DOHH2 (cell line): ENCODE measurements around the gene KANK4.
"Not testable (repeated sequence)": the region's sequence is repeated elsewhere in the genome, so short reads cannot be mapped to it uniquely, and the experiment has no call there.

Source experiments
- H3F3A ChIP-seq: fragments of 200-600 bp; sonication (generic), shearing (Covaris generic); 2 replicates; pipeline ENCODE4 v1.6.0; 2016; ENCODE audit warnings: antibody characterized with exemption, mild to moderate bottlenecking; ENCODE audit not compliant: control insufficient read depth, insufficient read depth
- H3K27ac ChIP-seq: fragments of 200-600 bp; sonication (generic); 2 replicates; pipeline ENCODE4 v1.5.1; 2014; ENCODE audit warnings: low read depth, mild to moderate bottlenecking, low read length, moderate library complexity
- H3K27me3 ChIP-seq: fragments of 200-600 bp; sonication (generic); 2 replicates; pipeline ENCODE4 v1.6.1; 2014; ENCODE audit warnings: mild to moderate bottlenecking, low read length, mixed read lengths; ENCODE audit not compliant: control insufficient read depth
- H3K36me3 ChIP-seq: fragments of 200-600 bp; sonication (generic); 2 replicates; pipeline ENCODE4 v1.6.1; 2014; ENCODE audit warnings: mild to moderate bottlenecking, low read length, moderate library complexity, mixed read lengths; ENCODE audit not compliant: control insufficient read depth
- H3K4me1 ChIP-seq: fragments of 200-600 bp; sonication (generic); 2 replicates; pipeline ENCODE4 v1.6.1; 2014; ENCODE audit warnings: mild to moderate bottlenecking, low read length, mixed read lengths; ENCODE audit not compliant: control insufficient read depth
- H3K4me2 ChIP-seq: fragments of 200-600 bp; sonication (generic); 2 replicates; pipeline ENCODE4 v1.6.0; 2014; ENCODE audit warnings: mild to moderate bottlenecking, low read length, moderate library complexity
- H3K4me3 ChIP-seq: fragments of 200-600 bp; sonication (generic); 2 replicates; pipeline ENCODE4 v1.5.1; 2014; ENCODE audit warnings: mild to moderate bottlenecking, low read length, mixed read lengths
- H3K79me2 ChIP-seq: fragments of 200-600 bp; sonication (generic); 2 replicates; pipeline ENCODE4 v1.6.1; 2014; ENCODE audit warnings: mild to moderate bottlenecking, low read length, mixed read lengths; ENCODE audit not compliant: control insufficient read depth
- H3K9me2 ChIP-seq: fragments of 200-600 bp; sonication (generic); replicated peaks from 2 replicates; pipeline ENCODE4 v1.6.1; 2014; ENCODE audit warnings: mild to moderate bottlenecking, low read length, mixed read lengths; ENCODE audit not compliant: control insufficient read depth
- H3K9me3 ChIP-seq: fragments of 200-600 bp; sonication (generic); 2 replicates; pipeline ENCODE4 v1.6.1; 2014; ENCODE audit warnings: antibody characterized with exemption, low read length, mixed read lengths; ENCODE audit not compliant: control insufficient read depth, insufficient read depth
- H4K20me1 ChIP-seq: fragments of 200-600 bp; sonication (generic); 2 replicates; pipeline ENCODE4 v1.6.0; 2014; ENCODE audit warnings: low read depth, mild to moderate bottlenecking, antibody characterized with exemption, low read length, moderate library complexity; ENCODE audit not compliant: control insufficient read depth, insufficient read depth
- CTCF ChIP-seq: fragments of 200-600 bp; sonication (generic); IDR thresholded peaks from one replicate; pipeline ENCODE4 v1.5.1; 2014; ENCODE audit warnings: antibody characterized with exemption, mild to moderate bottlenecking, low read depth, low read length; ENCODE audit not compliant: poor library complexity, severe bottlenecking
- EZH2phosphoT487 ChIP-seq: fragments of 200-600 bp; sonication (generic); IDR thresholded peaks from 2 replicates; pipeline ENCODE4 v1.6.1; 2017; ENCODE audit warnings: borderline replicate concordance, mild to moderate bottlenecking, antibody characterized with exemption, low read length, moderate library complexity, mixed read lengths

KANK4 gene

GRCh38 chr1:62247391-62248168 lies 71.7 kb downstream of the KANK4 start:
- TF ChIP-seq CTCF = no peak
- TF ChIP-seq EZH2phosphoT487 = no peak
- H3K4me1 ChIP-seq = no peaks in the 10 kb centered on the region
- no peaks in the 10 kb centered on the region for H3K36me3 ChIP-seq
- no peaks in the 10 kb centered on the region for H3F3A ChIP-seq
- no peak overlapping the region for H3K4me3 ChIP-seq
- H3K27me3 ChIP-seq = no peaks in the 10 kb centered on the region
- H3K79me2 ChIP-seq = no peaks in the 10 kb centered on the region
- H4K20me1 ChIP-seq = no peaks in the 10 kb centered on the region
- no peaks in the 10 kb centered on the region for H3K9me2 ChIP-seq
- no peak overlapping the region for H3K4me2 ChIP-seq
- no peak overlapping the region for H3K27ac ChIP-seq
- H3K9me3 ChIP-seq = no peaks in the 10 kb centered on the region

GRCh38 chr1:62245201-62245600 lies 74.0 kb downstream of the KANK4 start:
- no peaks in the 10 kb centered on the region for H3K36me3 ChIP-seq
- no peaks in the 10 kb centered on the region for H3K4me1 ChIP-seq
- no peaks in the 10 kb centered on the region for H3K79me2 ChIP-seq
- H3K27me3 ChIP-seq = no peaks in the 10 kb centered on the region
- H3F3A ChIP-seq = no peaks in the 10 kb centered on the region
- H3K9me2 ChIP-seq = no peaks in the 10 kb centered on the region
- no peaks in the 10 kb centered on the region for H3K9me3 ChIP-seq
- H3K27ac ChIP-seq = no peak overlapping the region
- H4K20me1 ChIP-seq = no peaks in the 10 kb centered on the region
- H3K4me2 ChIP-seq = no peak overlapping the region
- H3K4me3 ChIP-seq = no peak overlapping the region
- TF ChIP-seq EZH2phosphoT487 (no peak), CTCF (no peak)

GRCh38 chr1:62244380-62244779 lies 74.9 kb downstream of the KANK4 start:
- not testable (repeated sequence) for H3K4me2 ChIP-seq, H3K27ac ChIP-seq, H3K79me2 ChIP-seq, H3K27me3 ChIP-seq, H3K4me1 ChIP-seq, H3K9me3 ChIP-seq, H3K9me2 ChIP-seq, H3F3A ChIP-seq, H3K4me3 ChIP-seq, H3K36me3 ChIP-seq, H4K20me1 ChIP-seq

- Histone ChIP-seq H3K9me2 (no peaks in the 10 kb centered on the region), H3K4me1 (no peaks in the 10 kb centered on the region), H3K36me3 (no peaks in the 10 kb centered on the region), H3K27me3 (no peaks in the 10 kb centered on the region), H3K27ac (no peak overlapping the region), H3K4me2 (no peak overlapping the region), H3K79me2 (no peaks in the 10 kb centered on the region), H4K20me1 (no peaks in the 10 kb centered on the region), H3K9me3 (no peaks in the 10 kb centered on the region), H3K4me3 (no peak overlapping the region), H3F3A (no peaks in the 10 kb centered on the region)
- TF ChIP-seq CTCF = no peak
- no peak for TF ChIP-seq EZH2phosphoT487
These were observed 77.7 kb downstream of the KANK4 start for GRCh38 chr1:62241371-62242131.
